Measurements from ENCODE around the gene HACD2. TPM values are rescaled to one million over a fixed set of nuclear protein-coding genes. Genes with fewer than 3 reads are reported as not detected.

Gene HACD2
- 46.0 and 74.2 TPM in 2 replicates for total RNA-seq

GRCh38 chr3:123584988-123585937 is at the start of gene HACD2:
Gene HACD2, minus strand, starts transcription at chr3:123585053. Its CDS starts 26 bp downstream, at chr3:123585027.

GRCh38 chr3:123448536-123449101 is 136.2 kb downstream of the HACD2 start, which contains the start of gene ADCY5:
Gene ADCY5, minus strand, starts transcription at chr3:123449090. Its CDS starts 545 bp downstream, at chr3:123448545.

Other genes with a start within 250 kb of the HACD2 start
- under 0.01 TPM in 1 of 2 replicates, not detected in the other for gene ADCY5, start 136.0 kb downstream of the HACD2 start, total RNA-seq